Activated T-helper 1 cell treated with anti-CD3 and anti-CD28 coated beads, Interleukin-12 subunit alpha, Interleukin-12 subunit beta, Interleukin-2, Interleukin-4 antibody, amounts not matched to agents 30 ng/mL and 10 ng/mL and 1 ng/mL, durations not matched to agents 14 hours and 24 hours and 36 hours (primary cell): ENCODE measurements around the gene OR10H5. TPM values are rescaled to one million over a fixed set of nuclear protein-coding genes. Genes with fewer than 3 reads are reported as not detected.
A peak's percentile ranks its signal among the peaks of the same experiment; 100 is the strongest.
"Not testable (repeated sequence)": the region's sequence is repeated elsewhere in the genome, so short reads cannot be mapped to it uniquely, and the experiment has no call there.

Source experiments
- DNase-seq: peaks from one replicate; pipeline ENCODE4 v3.0.0; 2021; ENCODE audit warnings: low spot score
- H3K27ac Mint-ChIP-seq: one replicate; pipeline ENCODE4 v1.8.0; 2021; ENCODE audit warnings: mild to moderate bottlenecking, mixed read lengths
- H3K27me3 Mint-ChIP-seq: one replicate; pipeline ENCODE4 v1.8.0; 2022; ENCODE audit warnings: mild to moderate bottlenecking, moderate library complexity, mixed read lengths; ENCODE audit not compliant: insufficient read depth
- H3K36me3 Mint-ChIP-seq: one replicate; pipeline ENCODE4 v1.8.0; 2021; ENCODE audit warnings: low read depth, mixed read lengths
- H3K4me1 Mint-ChIP-seq: one replicate; pipeline ENCODE4 v1.8.0; 2021; ENCODE audit warnings: low read depth, mixed read lengths
- H3K4me3 Mint-ChIP-seq: one replicate; pipeline ENCODE4 v1.8.0; 2021; ENCODE audit warnings: mild to moderate bottlenecking, moderate library complexity, mixed read lengths
- H3K9me3 Mint-ChIP-seq: one replicate; pipeline ENCODE4 v1.8.0; 2021; ENCODE audit warnings: mixed read lengths
- intact Hi-C: fragments of 100-400 bp; cut with micrococcal nuclease; formaldehyde crosslinking; loops from one replicate; pipeline ENCODE4 v1.15.1; 2024
- total RNA-seq: library from RNA; stranded (reverse); gene quantifications from 2 replicates; pipeline ENCODE4 v1.2.3, GENCODE V29; 2022

Gene OR10H5
- total RNA-seq, 1 donor from 2014 or later = not detected

DNA sequence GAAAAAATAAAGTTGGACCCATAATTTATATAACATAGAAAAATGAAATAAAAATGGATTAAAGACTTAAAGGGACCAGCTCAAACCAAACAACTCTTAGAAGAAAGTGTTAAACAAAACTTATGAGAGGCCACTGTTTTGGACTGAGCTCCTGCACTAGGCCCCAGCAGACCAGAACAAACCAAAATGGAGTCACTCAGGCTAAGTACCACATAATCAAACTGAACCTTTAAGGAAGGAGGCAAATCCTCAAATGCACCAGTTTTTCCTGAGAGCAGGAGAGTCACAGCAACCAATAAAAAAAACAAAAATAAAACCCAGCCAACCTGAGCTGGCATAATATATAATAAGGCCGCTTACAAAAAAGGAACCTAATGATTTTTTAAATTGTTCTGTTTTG is 38.3 kb downstream of the OR10H5 start:
- H3K36me3 Mint-ChIP-seq = no peaks in the 10 kb centered on the region
- intact Hi-C loops = no loop called here
- no peaks in the 10 kb centered on the region for H3K4me1 Mint-ChIP-seq
- H3K4me3 Mint-ChIP-seq = no peak overlapping the region
- no peak for DNase-seq
- H3K9me3 Mint-ChIP-seq = no peaks in the 10 kb centered on the region
- no peak overlapping the region for H3K27ac Mint-ChIP-seq
- H3K27me3 Mint-ChIP-seq = peaks cover 14% of the 10 kb centered on the region

DNA sequence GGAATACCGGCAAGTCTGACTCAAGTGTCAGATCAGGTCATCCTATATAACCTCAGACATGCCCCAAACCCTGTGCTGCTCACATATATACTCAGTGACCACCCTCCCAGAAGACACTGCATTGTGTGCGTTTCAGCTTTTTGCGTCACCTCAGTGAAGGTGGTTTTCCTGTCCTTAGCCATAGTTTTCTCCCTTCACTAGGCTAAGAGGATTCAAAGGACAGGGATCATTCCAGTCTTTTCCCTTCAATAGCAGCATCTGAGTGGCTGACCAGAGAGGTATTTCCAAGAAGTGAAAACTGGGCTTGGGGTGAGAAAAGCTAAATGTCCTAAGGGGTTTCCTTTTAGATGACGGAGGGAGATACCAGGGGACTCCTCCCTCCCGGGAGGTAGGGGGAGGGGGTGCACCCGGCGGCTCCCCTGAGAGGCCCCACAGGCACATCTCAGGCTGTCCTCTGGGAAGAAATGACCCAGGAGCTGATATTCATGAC is 40.7 kb downstream of the OR10H5 start:
- no peak overlapping the region for H3K4me3 Mint-ChIP-seq
- no peak overlapping the region for H3K27ac Mint-ChIP-seq
- intact Hi-C loops = no loop called here
- DNase-seq = no peak
- no peaks in the 10 kb centered on the region for H3K36me3 Mint-ChIP-seq
- H3K4me1 Mint-ChIP-seq = no peaks in the 10 kb centered on the region
- H3K27me3 Mint-ChIP-seq = peaks cover 12% of the 10 kb centered on the region
- H3K9me3 Mint-ChIP-seq = no peaks in the 10 kb centered on the region

DNA sequence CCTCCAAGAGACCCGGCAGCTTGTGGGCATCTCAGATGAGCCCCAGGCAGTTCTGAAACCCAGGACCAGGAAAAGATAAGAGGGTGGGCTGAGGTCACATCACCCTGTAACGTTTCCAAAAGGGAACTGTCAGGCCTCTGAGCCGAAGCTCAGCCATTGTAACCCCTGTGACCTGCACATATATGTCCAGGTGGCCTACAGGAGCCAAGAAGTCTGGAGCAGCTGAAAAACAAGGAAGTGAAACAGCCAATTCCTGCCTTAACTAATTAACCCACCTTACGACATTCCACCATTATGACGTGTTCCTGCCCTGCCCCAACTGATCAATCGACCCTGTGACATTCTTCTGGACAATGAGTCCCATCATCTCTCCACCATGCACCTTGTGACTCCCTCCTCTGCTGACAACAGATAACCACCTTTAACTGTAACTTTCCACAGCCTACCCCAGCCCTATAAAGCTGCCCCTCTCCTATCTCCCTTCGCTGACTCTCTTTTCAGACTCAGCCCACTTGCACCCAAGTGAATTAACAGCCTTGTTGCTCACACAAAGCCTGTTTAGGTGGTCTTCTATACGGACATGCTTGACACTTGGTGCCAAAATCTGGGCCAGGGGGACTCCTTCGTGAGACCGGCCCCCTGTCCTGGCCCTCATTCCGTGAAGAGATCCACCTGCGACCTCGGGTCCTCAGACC is 41.3 kb downstream of the OR10H5 start:
- DNase-seq, H3K4me3 Mint-ChIP-seq, intact Hi-C loops, H3K36me3 Mint-ChIP-seq, H3K27ac Mint-ChIP-seq, H3K4me1 Mint-ChIP-seq, H3K9me3 Mint-ChIP-seq: not testable (repeated sequence)
- peaks cover 12% of the 10 kb centered on the region for H3K27me3 Mint-ChIP-seq

DNA sequence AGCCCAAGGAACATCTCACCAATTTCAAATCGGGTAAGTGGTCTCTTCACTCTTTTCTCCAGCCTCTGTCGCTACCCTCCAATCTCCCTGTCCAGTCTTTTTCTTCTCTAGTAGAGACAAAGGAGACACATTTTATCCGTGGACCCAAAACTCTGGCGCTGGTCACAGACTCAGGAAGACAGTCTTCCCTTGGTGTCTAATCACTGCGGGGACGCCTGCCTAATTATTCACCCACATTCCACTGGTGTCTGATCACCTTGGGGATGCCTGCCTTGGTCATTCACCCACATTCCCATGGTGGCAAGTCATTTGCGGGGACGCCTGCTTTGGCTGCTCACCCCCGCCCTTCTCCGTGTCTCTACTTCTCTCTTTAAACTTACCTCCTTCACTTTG is 41.8 kb downstream of the OR10H5 start:
- Mint-ChIP-seq H3K4me3 (no peak overlapping the region), H3K27me3 (peaks cover 12% of the 10 kb centered on the region), H3K27ac (no peak overlapping the region), H3K36me3 (no peaks in the 10 kb centered on the region), H3K9me3 (no peaks in the 10 kb centered on the region), H3K4me1 (no peaks in the 10 kb centered on the region)
- intact Hi-C loops = no loop called here
- DNase-seq = no peak

DNA sequence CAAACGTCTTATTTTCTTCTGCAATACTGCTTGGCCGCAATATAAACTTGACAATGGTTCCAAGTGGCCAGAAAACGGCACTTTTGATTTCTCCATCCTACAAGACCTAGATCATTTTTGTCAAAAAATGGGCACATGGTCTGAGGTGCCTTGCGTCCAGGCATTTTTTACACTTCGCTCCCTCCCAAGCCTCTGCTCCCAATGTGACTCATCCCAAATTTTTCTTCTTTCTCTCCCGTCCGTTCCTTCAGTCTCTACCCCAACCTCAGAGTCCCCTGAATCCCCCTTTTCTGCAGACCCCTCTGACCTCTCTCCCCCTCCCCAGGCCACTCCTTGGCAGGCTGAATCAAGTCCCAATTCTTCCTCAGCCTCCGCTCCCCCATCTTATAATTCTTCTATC is 42.3 kb downstream of the OR10H5 start:
- no peaks in the 10 kb centered on the region for H3K36me3 Mint-ChIP-seq
- H3K27me3 Mint-ChIP-seq = peaks cover 10% of the 10 kb centered on the region
- no peaks in the 10 kb centered on the region for H3K4me1 Mint-ChIP-seq
- no peaks in the 10 kb centered on the region for H3K9me3 Mint-ChIP-seq
- H3K27ac Mint-ChIP-seq = no peak overlapping the region
- intact Hi-C loops = loop anchor here (10.0 kb wide), 2 partner anchors 365 to 705 kb away; partner anchors contain the start of gene RASAL3
- DNase-seq = no peak
- no peak overlapping the region for H3K4me3 Mint-ChIP-seq

DNA sequence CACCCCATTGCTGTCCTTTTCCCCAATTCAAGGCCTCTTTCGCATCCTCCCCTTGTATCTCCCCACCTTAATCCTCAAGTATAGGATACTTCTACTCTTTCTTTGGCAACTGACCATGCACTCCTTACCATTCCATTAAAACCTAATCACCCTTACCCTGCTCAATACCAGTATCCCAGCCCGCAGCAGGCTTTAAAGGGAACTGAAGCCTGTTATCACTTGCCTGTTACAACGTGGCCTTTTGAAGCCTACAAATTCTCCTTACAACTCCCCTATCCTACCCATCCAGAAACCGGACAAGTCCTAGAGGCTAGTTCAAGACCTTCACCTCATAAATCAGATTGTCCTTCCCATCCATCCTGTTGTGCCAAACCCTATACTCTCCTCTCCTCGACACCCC is 44.2 kb downstream of the OR10H5 start:
- Mint-ChIP-seq H3K36me3 (peaks cover 4% of the 10 kb centered on the region), H3K4me1 (peaks cover 8% of the 10 kb centered on the region), H3K27me3 (peaks cover 10% of the 10 kb centered on the region), H3K4me3 (no peak overlapping the region), H3K9me3 (no peaks in the 10 kb centered on the region), H3K27ac (no peak overlapping the region)
- intact Hi-C loops = loop anchor here (10.0 kb wide), 2 partner anchors 367 to 707 kb away; partner anchors contain the start of gene RASAL3
- no peak for DNase-seq

DNA sequence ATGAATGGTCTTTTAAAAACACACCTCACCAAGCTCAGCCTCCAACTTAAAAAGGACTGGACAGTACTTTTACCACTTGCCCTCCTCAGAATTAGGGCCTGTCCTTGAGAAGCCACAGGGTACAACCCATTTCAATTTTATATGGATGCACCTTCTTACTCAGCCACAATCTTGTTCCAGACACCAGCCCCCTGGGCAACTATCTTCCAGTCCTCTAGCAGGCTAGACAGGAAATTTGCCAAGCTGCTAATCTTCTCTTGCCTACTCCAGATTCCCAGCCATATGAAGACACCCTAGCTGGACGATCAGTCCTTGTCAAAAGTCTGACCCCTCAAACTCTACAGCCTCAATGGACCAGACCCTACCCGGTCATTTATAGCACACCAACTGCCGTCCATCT is 46.8 kb downstream of the OR10H5 start:
- H3K36me3 Mint-ChIP-seq, H3K27ac Mint-ChIP-seq, H3K4me3 Mint-ChIP-seq, H3K27me3 Mint-ChIP-seq, DNase-seq, H3K9me3 Mint-ChIP-seq: not testable (repeated sequence)
- H3K4me1 Mint-ChIP-seq = peaks cover 16% of the 10 kb centered on the region
- intact Hi-C loops = loop anchor here (10.0 kb wide), 2 partner anchors 369 to 709 kb away; partner anchors contain the start of gene RASAL3

DNA sequence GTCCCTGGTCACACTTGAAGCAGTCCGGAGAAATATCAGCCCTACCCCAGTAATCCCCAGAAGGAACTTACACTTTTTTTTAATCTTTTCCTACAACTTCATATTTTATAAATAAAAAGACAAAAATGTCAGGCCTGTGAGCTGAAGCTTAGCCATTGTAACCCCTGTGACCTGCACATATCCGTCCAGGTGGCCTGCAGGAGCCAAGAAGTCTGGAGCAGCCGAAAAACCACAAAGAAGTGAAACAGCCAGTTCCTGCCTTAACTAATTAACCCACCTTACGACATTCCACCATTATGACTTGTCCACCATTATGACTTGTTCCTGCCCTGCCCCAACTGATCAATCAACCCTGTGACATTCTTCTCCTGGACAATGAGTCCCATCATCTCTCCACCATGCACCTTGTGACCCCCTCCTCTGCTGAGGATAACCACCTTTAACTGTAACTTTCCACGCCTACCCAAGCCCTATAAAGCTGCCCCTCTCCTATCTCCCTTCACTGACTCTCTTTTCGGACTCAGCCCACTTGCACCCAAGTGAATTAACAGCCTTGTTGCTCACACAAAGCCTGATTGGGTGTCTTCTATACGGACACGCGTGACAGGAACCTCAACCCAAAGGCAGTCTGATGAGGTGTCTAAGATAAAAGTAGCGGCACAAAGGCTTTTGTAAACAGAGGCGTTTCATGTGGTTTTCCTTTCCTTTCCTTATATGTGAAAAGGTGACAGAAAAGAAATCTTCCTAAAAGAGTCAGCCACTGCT is 48.3 kb downstream of the OR10H5 start:
- peak; percentile 56 for DNase-seq
- H3K4me1 Mint-ChIP-seq = peaks cover 16% of the 10 kb centered on the region
- not testable (repeated sequence) for H3K9me3 Mint-ChIP-seq, H3K36me3 Mint-ChIP-seq, H3K27me3 Mint-ChIP-seq
- H3K4me3 Mint-ChIP-seq = peak overlapping the region; percentile 92
- peak overlapping the region; percentile 99 for H3K27ac Mint-ChIP-seq
- intact Hi-C loops = loop anchor here (1.0 to 10.0 kb wide), 4 partner anchors 279 to 711 kb away; partner anchors contain the start of genes AP1M1 and RASAL3

DNA sequence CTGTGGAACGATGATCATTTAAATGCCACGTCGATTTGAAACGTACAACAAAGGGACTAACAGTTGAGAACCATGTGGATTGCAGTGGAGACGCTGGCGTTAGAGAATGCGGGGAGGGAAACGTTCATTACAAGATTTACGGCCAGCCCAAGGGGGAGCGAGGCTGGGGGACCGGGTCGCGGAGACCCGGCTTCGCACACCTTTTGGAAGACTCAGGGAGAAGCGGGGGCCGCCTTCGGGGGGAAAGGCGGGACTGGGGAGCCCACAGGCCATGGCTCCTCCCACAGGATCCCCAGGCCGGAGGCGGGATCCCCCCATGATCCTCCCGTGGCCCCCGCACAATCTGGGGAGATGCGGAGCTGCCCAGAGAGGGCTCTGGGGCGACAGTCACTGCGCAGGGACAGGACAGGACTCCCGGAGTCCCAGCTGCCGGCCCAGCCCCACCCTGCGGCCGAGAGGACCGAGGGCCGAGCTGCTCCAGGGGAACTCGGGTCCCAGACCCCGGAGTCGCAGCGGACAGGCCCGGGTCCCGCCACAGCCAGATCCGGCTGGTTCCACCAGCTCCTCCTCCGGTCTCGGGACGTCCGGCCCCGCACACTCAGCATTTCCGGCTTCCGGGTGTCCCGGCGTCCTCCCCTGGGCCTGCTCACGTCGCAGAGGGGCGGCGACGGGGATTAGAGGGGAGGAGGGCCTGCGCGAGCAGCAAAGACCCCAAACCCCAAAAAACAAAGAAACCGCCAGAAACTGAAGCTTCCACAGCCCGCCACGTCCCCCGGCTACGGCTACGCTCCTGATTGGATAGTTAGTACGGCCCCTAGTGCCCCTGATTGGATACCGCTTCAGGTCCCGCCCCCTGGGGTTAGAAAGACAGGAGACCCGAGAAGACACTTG is 49.1 kb downstream of the OR10H5 start:
- Mint-ChIP-seq H3K9me3 (no peaks in the 10 kb centered on the region), H3K4me1 (peaks cover 16% of the 10 kb centered on the region), H3K27me3 (no peaks in the 10 kb centered on the region), H3K36me3 (peaks cover 4% of the 10 kb centered on the region), H3K27ac (peak overlapping the region; percentile 99), H3K4me3 (peak overlapping the region; percentile 92)
- intact Hi-C loops = loop anchor here (1.0 to 10.0 kb wide), 5 partner anchors 280 to 712 kb away; partner anchors contain the start of genes AP1M1 and RASAL3
- DNase-seq = peak; percentile 94

DNA sequence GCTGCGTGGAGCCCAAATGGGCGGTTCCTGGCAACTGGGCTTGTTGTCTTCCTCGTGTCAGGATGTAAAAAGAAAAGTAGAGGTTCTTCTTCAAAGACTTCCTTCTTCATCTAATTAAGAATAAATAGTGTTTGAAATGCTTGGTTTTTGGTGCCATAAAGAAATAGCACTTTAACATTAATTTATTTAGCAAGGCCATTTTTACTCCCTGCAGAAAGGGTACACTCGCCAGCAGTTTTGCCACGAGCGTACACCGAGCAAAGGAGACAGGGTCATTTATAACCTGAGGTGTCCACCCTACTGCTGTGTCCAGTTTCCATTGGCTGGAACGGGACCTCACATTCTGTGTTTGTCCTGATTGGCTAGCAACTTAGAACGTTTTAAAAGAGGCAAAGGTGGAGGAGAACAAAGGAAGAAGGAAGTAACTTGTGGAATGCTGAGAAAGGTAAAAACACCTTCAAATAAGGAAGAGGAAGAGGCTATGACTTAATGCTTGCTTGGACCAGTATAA is 49.8 kb downstream of the OR10H5 start:
- peaks cover 16% of the 10 kb centered on the region for H3K4me1 Mint-ChIP-seq
- no peaks in the 10 kb centered on the region for H3K9me3 Mint-ChIP-seq
- H3K27ac Mint-ChIP-seq = peak overlapping the region; percentile 94
- H3K36me3 Mint-ChIP-seq = peaks cover 4% of the 10 kb centered on the region
- peak overlapping the region; percentile 92 for H3K4me3 Mint-ChIP-seq
- intact Hi-C loops = loop anchor here (1.0 to 10.0 kb wide), 4 partner anchors 360 to 712 kb away; partner anchors contain the start of genes AP1M1 and RASAL3
- no peak for DNase-seq
- no peaks in the 10 kb centered on the region for H3K27me3 Mint-ChIP-seq

DNA sequence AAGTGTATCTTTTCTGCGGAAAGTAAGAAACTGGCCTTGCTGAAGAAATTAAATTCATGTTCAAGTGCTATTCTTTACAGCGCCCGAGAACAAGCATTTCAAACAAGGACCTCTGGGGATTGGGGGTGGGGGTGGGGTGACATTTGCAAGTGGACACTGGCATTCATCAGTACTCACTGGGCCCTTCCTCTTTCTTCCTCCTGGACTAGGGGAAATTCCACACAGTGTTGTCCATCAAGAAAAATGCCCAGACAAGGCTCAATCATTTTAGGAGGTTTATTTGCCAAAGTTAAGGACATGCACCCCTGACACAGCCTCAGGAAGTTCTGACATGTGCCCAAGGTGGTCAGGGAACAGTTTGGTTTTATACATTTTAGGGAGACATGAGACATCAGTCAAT is 50.9 kb downstream of the OR10H5 start:
- Mint-ChIP-seq H3K9me3 (no peaks in the 10 kb centered on the region), H3K4me1 (peaks cover 19% of the 10 kb centered on the region), H3K27me3 (no peaks in the 10 kb centered on the region), H3K4me3 (peak overlapping the region; percentile 28), H3K27ac (no peak overlapping the region), H3K36me3 (peaks cover 4% of the 10 kb centered on the region)
- intact Hi-C loops = loop anchor here (10.0 kb wide), 2 partner anchors 374 to 714 kb away; partner anchors contain the start of gene RASAL3
- no peak for DNase-seq

DNA sequence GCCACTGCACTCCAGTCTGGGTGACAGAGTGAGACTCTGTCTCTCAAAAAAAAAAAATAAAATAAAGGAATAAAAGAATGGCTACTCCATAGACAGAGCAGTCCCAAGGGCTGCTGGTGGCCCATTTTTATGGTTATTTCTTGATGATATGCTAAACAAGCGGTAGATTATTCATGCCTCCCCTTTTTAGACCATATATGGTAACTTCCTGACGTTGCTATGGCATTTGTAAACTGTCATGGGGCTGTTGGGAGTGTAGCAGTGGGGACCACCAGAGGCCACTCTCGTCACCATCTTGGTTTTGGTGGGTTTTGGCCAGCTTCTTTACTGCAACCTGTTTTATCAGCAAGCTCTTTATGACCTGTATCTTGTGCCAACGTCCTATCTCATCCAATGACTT is 52.4 kb downstream of the OR10H5 start:
- H3K36me3 Mint-ChIP-seq, H3K9me3 Mint-ChIP-seq, H3K4me3 Mint-ChIP-seq, DNase-seq, H3K27me3 Mint-ChIP-seq, H3K27ac Mint-ChIP-seq: not testable (repeated sequence)
- H3K4me1 Mint-ChIP-seq = peaks cover 28% of the 10 kb centered on the region
- intact Hi-C loops = loop anchor here (10.0 kb wide), 2 partner anchors 375 to 715 kb away; partner anchors contain the start of gene RASAL3
